Measurements from ENCODE around the gene NANOS3. TPM values are rescaled to one million over a fixed set of nuclear protein-coding genes. Genes with fewer than 3 reads are reported as not detected.

Gene NANOS3
- total and polyA plus RNA-seq, 2 of the 13 experiments (the other 11 are each of a cell fraction or from before 2014, with no cell fraction given) = 0.21 TPM; not detected in 1

DNA sequence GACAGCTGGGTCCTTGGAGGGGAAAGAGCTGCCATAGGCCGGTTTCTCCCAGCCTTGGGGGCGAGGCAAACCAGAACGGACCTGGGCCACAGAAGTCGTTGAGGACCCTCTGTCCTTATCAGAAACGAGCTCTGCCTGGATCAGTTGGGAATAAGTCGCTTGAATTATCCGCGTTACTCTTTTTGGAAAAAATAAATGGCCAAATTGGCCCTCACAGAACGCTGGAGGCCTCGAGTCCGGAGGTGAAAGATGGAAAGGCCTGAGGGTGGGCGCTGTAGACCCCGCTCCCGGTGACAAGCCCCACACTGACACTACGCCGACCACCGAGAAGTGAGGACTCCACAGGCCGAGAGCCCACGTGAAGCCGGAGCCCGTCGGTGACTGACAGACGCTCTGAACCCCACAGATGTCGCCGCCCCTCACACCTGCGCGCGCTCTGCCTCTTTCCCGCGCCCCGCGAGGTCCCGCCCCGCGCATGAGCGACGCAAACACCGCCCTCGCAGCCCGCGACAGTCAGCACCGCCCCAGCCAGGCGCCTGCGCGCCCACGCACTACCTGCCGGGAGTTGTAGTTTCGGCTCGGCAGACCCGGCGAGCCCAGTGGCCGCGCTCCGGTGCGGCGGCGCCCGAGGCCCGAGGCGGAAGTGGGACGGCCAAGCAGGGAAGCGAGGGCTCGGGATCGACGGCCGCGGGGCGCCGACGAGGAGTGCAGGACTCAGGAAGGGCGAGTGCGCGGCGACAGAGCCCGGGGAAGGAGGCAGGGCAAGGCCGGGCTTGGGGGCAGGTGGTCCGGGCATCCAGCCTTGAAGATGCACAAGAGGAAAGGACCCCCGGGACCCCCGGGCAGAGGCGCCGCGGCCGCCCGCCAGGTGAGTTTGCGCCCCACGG lies 28.9 kb downstream of the NANOS3 start, which contains the start of the genes BRME1 and CC2D1A (continued):
- TF ChIP-seq STAT5B (CRISPR knock-in tag; IDR thresholded peaks at IDR 0.05) (no peak), SAFB2 (CRISPR knock-in tag; IDR thresholded peaks at IDR 0.05; ENCODE audit: borderline replicate concordance, low read depth) (peak; percentile 72), ZBTB3 (CRISPR knock-in tag; IDR thresholded peaks at IDR 0.05; ENCODE audit: borderline replicate concordance, low read depth) (no peak), CHCHD3 (CRISPR knock-in tag; IDR thresholded peaks at IDR 0.05) (peak; percentile 79; the same call in 1 of the 2 replicates), AGO2 (optimal IDR thresholded peaks at IDR 0.05; ENCODE audit: low read depth, low read length) (peak; percentile 36), SPEN (CRISPR knock-in tag; IDR thresholded peaks at IDR 0.05; ENCODE audit: low read depth) (peak; percentile 79), ZNF430 (CRISPR knock-in tag; IDR thresholded peaks at IDR 0.05) (peak; percentile 79; the same call in 1 of the 2 replicates), TARDBP (CRISPR knock-in tag; IDR thresholded peaks at IDR 0.05) (peak; percentile 37; the same call in 1 of the 2 replicates), ZNF33B (CRISPR knock-in tag; IDR thresholded peaks at IDR 0.05) (peak; percentile 90), ZNF83 (CRISPR knock-in tag; IDR thresholded peaks at IDR 0.05; ENCODE audit: borderline replicate concordance) (peak; percentile 84; the same call in 1 of the 2 replicates), MTF1 (CRISPR knock-in tag; IDR thresholded peaks at IDR 0.05) (no peak), ZNF660 (CRISPR knock-in tag; IDR thresholded peaks at IDR 0.05; ENCODE audit: borderline replicate concordance, low read depth) (no peak), RFX1 (IDR thresholded peaks at IDR 0.05) (no peak), EHMT2 (IDR thresholded peaks at IDR 0.05; ENCODE audit: borderline replicate concordance, low read depth, low read length) (no peak), ZNF773 (CRISPR knock-in tag; IDR thresholded peaks at IDR 0.05; ENCODE audit: borderline replicate concordance) (peak; percentile 78; the same call in 1 of the 2 replicates)
- TF ChIP-seq, protein P1, sequence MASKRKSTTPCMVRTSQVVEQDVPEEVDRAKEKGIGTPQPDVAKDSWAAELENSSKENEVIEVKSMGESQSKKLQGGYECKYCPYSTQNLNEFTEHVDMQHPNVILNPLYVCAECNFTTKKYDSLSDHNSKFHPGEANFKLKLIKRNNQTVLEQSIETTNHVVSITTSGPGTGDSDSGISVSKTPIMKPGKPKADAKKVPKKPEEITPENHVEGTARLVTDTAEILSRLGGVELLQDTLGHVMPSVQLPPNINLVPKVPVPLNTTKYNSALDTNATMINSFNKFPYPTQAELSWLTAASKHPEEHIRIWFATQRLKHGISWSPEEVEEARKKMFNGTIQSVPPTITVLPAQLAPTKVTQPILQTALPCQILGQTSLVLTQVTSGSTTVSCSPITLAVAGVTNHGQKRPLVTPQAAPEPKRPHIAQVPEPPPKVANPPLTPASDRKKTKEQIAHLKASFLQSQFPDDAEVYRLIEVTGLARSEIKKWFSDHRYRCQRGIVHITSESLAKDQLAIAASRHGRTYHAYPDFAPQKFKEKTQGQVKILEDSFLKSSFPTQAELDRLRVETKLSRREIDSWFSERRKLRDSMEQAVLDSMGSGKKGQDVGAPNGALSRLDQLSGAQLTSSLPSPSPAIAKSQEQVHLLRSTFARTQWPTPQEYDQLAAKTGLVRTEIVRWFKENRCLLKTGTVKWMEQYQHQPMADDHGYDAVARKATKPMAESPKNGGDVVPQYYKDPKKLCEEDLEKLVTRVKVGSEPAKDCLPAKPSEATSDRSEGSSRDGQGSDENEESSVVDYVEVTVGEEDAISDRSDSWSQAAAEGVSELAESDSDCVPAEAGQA (IDR thresholded peaks at IDR 0.05; ENCODE audit: low read depth) = no peak; the same call in none of the 2 replicates
- TF ChIP-seq, protein P1 (CRISPR knock-in tag; IDR thresholded peaks at IDR 0.05; ENCODE audit: borderline replicate concordance) = peak; percentile 73; the same call in 1 of the 2 replicates
- TF ChIP-seq, protein P2, sequence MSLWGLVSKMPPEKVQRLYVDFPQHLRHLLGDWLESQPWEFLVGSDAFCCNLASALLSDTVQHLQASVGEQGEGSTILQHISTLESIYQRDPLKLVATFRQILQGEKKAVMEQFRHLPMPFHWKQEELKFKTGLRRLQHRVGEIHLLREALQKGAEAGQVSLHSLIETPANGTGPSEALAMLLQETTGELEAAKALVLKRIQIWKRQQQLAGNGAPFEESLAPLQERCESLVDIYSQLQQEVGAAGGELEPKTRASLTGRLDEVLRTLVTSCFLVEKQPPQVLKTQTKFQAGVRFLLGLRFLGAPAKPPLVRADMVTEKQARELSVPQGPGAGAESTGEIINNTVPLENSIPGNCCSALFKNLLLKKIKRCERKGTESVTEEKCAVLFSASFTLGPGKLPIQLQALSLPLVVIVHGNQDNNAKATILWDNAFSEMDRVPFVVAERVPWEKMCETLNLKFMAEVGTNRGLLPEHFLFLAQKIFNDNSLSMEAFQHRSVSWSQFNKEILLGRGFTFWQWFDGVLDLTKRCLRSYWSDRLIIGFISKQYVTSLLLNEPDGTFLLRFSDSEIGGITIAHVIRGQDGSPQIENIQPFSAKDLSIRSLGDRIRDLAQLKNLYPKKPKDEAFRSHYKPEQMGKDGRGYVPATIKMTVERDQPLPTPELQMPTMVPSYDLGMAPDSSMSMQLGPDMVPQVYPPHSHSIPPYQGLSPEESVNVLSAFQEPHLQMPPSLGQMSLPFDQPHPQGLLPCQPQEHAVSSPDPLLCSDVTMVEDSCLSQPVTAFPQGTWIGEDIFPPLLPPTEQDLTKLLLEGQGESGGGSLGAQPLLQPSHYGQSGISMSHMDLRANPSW (CRISPR knock-in tag; IDR thresholded peaks at IDR 0.05; ENCODE audit: borderline replicate concordance) = peak; percentile 84; the same call in 1 of the 2 replicates
- TF ChIP-seq, protein P3, sequence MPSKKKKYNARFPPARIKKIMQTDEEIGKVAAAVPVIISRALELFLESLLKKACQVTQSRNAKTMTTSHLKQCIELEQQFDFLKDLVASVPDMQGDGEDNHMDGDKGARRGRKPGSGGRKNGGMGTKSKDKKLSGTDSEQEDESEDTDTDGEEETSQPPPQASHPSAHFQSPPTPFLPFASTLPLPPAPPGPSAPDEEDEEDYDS (CRISPR knock-in tag; IDR thresholded peaks at IDR 0.05) = peak; percentile 40

All from HepG2 (cell line).